SK-N-SH treated with all-trans-retinoic acid at 6 μM for 48 hours (cell line): ENCODE data around the gene GRAMD1B.

Source experiments
- ATAC-seq: fragments of 200-7000 bp; cut with Tn5 transposase; 3 replicates; pipeline ENCODE4 v1.9.1; 2020; ENCODE audit warnings: mild to moderate bottlenecking, moderate library complexity
- ARNTL ChIP-seq: fragments of 450-650 bp; formaldehyde crosslinking; IDR thresholded peaks from 2 replicates; pipeline ENCODE4 v1.5.0; 2020; ENCODE audit warnings: low read depth, mild to moderate bottlenecking, moderate library complexity, borderline replicate concordance
- CSDC2 ChIP-seq: fragments of 250-450 bp; sonication (Bioruptor Pico); IDR thresholded peaks from 2 replicates; pipeline ENCODE4 v1.5.0; 2020; ENCODE audit warnings: mild to moderate bottlenecking, moderate library complexity
- ESRRG ChIP-seq: fragments of 250-450 bp; sonication (Bioruptor Pico); IDR thresholded peaks from 2 replicates; pipeline ENCODE4 v1.6.1; 2021; ENCODE audit warnings: mild to moderate bottlenecking
- GLIS3 ChIP-seq: fragments of 250-450 bp; sonication (Bioruptor Pico); IDR thresholded peaks from 2 replicates; pipeline ENCODE4 v1.5.0; 2020; ENCODE audit warnings: mild to moderate bottlenecking, moderate library complexity
- ISL1 ChIP-seq: fragments of 250-450 bp; sonication (Bioruptor Pico); IDR thresholded peaks from 2 replicates; pipeline ENCODE4 v2.1.2; 2022; ENCODE audit warnings: mild to moderate bottlenecking, moderate library complexity
- RARB ChIP-seq: fragments of 250-450 bp; sonication (Bioruptor Pico); IDR thresholded peaks from 2 replicates; pipeline ENCODE4 v1.8.0; 2021; ENCODE audit warnings: mild to moderate bottlenecking, moderate library complexity
- TCF4 ChIP-seq: fragments of 250-450 bp; sonication (Bioruptor Pico); IDR thresholded peaks from 2 replicates; pipeline ENCODE4 v1.8.0; 2021; ENCODE audit warnings: mild to moderate bottlenecking, moderate library complexity, borderline replicate concordance
- TOX ChIP-seq: fragments of 250-450 bp; sonication (Bioruptor Pico); IDR thresholded peaks from 2 replicates; pipeline ENCODE4 v1.8.0; 2021; ENCODE audit warnings: mild to moderate bottlenecking, moderate library complexity, borderline replicate concordance
- ZC3H10 ChIP-seq: fragments of 250-450 bp; sonication (Bioruptor Pico); IDR thresholded peaks from 2 replicates; pipeline ENCODE4 v1.5.1; 2021; ENCODE audit warnings: mild to moderate bottlenecking, moderate library complexity
- ZFP3 ChIP-seq: fragments of 250-450 bp; sonication (Bioruptor Pico); IDR thresholded peaks from 2 replicates; pipeline ENCODE4 v1.5.0; 2020; ENCODE audit warnings: mild to moderate bottlenecking, moderate library complexity
- ZFP30 ChIP-seq: fragments of 450-650 bp; formaldehyde crosslinking; IDR thresholded peaks from 2 replicates; pipeline ENCODE4 v1.5.0; 2022; ENCODE audit warnings: mild to moderate bottlenecking, moderate library complexity
- ZNF565 ChIP-seq: fragments of 450-650 bp; formaldehyde crosslinking; conservative IDR thresholded peaks from 2 replicates; pipeline ENCODE4 v1.5.0; 2020; ENCODE audit warnings: low read depth, mild to moderate bottlenecking, moderate library complexity
- ZNF8 ChIP-seq: fragments of 450-650 bp; formaldehyde crosslinking; IDR thresholded peaks from 2 replicates; pipeline ENCODE4 v1.5.0; 2020; ENCODE audit warnings: mild to moderate bottlenecking, moderate library complexity
- TF ChIP-seq, protein P1 (sequence below): fragments of 250-450 bp; sonication (Bioruptor Pico); IDR thresholded peaks from 2 replicates; pipeline ENCODE4 v1.5.1; 2020; ENCODE audit warnings: low read depth, mild to moderate bottlenecking, moderate library complexity
- TF ChIP-seq, protein P2 (sequence below): fragments of 250-450 bp; sonication (Bioruptor Pico); IDR thresholded peaks from 2 replicates; pipeline ENCODE4 v1.8.0; 2020; ENCODE audit warnings: mild to moderate bottlenecking, moderate library complexity, borderline replicate concordance
- TF ChIP-seq, protein P3 (sequence below): fragments of 250-450 bp; sonication (Bioruptor Pico); IDR thresholded peaks from 2 replicates; pipeline ENCODE4 v1.5.1; 2021; ENCODE audit warnings: mild to moderate bottlenecking, moderate library complexity
- TF ChIP-seq, protein P4 (sequence below): fragments of 250-450 bp; sonication (Bioruptor Pico); IDR thresholded peaks from 2 replicates; pipeline ENCODE4 v1.8.0; 2021; ENCODE audit warnings: low read depth, mild to moderate bottlenecking, moderate library complexity, borderline replicate concordance
- TF ChIP-seq, protein P5 (sequence below): fragments of 250-450 bp; sonication (Bioruptor Pico); IDR thresholded peaks from 2 replicates; pipeline ENCODE4 v1.5.0; 2020; ENCODE audit warnings: mild to moderate bottlenecking, moderate library complexity

GRAMD1B gene

DNA sequence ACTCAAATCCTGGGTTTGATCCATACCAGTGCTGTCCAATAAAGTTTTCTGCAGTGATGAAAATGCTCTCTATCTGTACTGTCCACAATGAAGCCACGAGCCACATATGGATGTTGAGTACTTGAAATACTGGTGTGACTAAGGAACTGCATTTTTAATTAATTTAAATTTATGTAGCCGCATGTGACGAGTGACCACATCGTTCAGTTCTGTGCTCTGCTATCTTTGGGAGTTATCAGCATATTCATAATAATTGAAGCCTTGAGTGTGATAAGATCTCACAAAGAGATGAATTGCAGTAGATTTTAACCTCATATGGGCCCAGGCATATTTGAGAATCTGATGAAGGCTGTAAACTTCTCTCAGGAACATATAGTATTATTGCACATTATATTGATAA is 40.8 kb downstream of the GRAMD1B start:
- TF ChIP-seq, protein P1, sequence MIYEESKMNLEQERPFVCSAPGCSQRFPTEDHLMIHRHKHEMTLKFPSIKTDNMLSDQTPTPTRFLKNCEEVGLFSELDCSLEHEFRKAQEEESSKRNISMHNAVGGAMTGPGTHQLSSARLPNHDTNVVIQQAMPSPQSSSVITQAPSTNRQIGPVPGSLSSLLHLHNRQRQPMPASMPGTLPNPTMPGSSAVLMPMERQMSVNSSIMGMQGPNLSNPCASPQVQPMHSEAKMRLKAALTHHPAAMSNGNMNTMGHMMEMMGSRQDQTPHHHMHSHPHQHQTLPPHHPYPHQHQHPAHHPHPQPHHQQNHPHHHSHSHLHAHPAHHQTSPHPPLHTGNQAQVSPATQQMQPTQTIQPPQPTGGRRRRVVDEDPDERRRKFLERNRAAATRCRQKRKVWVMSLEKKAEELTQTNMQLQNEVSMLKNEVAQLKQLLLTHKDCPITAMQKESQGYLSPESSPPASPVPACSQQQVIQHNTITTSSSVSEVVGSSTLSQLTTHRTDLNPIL (CRISPR knock-in tag): 0 out of 2 replicates have a peak, but pooled peaks have one; percentile 20
- no peak for TF ChIP-seq ESRRG (CRISPR knock-in tag)
- TF ChIP-seq, all 23 proteins: peak for 1
- no peak for ATAC-seq

DNA sequence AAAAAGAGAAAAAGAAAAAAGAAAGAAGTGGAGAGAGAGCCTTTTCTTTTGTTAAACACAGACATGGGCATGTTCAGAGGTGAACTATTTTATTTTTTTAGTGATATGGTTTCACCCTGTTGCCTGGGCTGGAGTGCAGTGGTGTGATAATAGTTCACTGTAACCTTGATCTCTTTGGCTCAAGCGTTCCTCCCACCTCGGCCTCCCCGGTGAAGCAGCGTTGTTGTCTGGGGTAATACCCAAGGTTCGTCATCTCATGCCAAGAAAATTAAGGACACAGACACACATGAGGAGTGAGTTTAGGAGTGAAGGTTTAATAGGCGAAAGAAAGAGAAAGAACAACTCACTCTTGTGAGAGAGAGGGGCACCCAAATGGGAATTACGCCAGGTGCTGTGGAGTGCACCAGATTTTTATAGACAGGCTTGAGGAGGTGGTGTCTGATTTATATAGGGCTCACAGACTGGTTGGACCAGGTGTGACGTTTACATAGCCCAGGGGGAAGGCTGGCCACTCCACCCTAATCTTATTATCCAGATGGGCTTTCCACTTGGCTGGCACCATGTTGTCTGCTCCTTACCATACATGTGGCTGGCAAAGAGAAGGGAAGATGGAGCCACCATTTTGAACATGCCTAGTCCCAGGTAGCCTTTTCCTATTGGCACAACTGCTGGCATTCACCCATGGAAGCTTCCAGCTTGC is 42.3 kb downstream of the GRAMD1B start:
- TF ChIP-seq ZNF8 (CRISPR knock-in tag) (no peak), ZFP30 (CRISPR knock-in tag) (no peak), ARNTL (CRISPR knock-in tag) (no peak), ISL1 (CRISPR knock-in tag) (no peak), CSDC2 (CRISPR knock-in tag) (no peak)
- TF ChIP-seq, protein P2, sequence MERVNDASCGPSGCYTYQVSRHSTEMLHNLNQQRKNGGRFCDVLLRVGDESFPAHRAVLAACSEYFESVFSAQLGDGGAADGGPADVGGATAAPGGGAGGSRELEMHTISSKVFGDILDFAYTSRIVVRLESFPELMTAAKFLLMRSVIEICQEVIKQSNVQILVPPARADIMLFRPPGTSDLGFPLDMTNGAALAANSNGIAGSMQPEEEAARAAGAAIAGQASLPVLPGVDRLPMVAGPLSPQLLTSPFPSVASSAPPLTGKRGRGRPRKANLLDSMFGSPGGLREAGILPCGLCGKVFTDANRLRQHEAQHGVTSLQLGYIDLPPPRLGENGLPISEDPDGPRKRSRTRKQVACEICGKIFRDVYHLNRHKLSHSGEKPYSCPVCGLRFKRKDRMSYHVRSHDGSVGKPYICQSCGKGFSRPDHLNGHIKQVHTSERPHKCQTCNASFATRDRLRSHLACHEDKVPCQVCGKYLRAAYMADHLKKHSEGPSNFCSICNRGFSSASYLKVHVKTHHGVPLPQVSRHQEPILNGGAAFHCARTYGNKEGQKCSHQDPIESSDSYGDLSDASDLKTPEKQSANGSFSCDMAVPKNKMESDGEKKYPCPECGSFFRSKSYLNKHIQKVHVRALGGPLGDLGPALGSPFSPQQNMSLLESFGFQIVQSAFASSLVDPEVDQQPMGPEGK (CRISPR knock-in tag): no peak
- TF ChIP-seq, all 23 proteins: peak for 0
- ATAC-seq: no peak

DNA sequence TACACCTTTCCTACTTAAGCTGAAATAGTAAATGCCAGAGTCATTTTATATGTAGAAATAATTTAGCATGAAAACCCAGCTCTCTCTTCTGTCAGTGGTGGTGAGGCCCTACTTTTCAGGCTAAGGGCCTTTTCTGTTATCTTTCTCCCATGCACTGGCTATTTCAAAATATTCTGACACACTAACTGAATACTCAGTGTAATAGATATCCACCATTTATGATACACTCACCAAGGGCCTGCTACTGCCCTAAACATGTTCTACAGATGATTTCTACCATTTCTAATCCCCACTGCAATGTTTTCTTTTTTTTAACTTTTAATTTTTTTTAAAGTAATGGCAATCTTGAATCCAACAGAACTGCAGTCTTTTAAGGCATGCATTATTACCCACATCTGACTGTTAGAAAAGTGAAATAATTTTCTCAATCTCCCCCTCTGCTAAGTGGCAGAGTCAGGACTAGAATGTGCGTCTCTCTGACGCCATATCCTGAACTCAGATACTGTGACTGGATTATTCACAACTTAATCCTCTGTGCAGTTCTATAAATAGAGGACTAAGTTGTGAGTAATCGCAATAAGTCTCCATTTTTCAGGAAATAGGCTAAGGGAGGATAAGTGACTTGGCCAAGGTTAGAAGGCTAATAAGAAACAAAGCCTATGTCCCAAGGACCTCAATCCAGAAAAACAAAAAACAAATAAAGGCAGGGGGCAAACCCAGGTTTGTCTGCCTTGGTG is 44.0 kb downstream of the GRAMD1B start:
- ATAC-seq: peak; percentile 82
- TF ChIP-seq CSDC2 (CRISPR knock-in tag) (no peak), ZFP30 (CRISPR knock-in tag) (no peak), TCF4 (no peak), ZC3H10 (0 out of 2 replicates have a peak, but pooled peaks have one; percentile 61), ISL1 (CRISPR knock-in tag) (peak; percentile 26; the same call in 1 of the 2 replicates), TOX (CRISPR knock-in tag) (peak; percentile 62; the same call in 1 of the 2 replicates)

DNA sequence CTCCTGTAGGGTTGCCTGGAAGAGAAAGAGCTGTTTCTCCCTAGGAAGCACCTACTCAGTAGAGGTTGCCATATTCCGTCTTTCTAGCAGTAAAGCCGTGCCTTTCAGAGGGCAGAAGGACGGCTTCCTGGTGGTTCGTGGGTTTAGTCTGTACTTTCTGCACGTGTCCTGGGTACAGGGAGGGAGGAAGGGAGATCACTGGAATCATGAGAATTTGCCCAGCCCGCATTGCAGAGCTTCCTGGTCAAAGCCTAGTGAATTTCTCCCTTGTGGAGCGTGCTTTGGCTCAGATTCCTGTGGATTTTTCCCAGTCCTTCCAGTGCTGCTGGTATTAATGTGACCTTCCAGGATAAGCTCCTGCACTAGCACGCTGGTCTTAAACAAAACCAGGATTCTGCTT is 44.9 kb downstream of the GRAMD1B start:
- TF ChIP-seq RARB (CRISPR knock-in tag) (no peak), ARNTL (CRISPR knock-in tag) (no peak), TOX (CRISPR knock-in tag) (no peak), ZC3H10 (no peak), ZFP3 (CRISPR knock-in tag) (no peak), ZFP30 (CRISPR knock-in tag) (no peak), TCF4 (no peak), ZNF8 (CRISPR knock-in tag) (no peak), ZNF565 (CRISPR knock-in tag) (no peak), GLIS3 (CRISPR knock-in tag) (no peak)
- TF ChIP-seq, protein P3, sequence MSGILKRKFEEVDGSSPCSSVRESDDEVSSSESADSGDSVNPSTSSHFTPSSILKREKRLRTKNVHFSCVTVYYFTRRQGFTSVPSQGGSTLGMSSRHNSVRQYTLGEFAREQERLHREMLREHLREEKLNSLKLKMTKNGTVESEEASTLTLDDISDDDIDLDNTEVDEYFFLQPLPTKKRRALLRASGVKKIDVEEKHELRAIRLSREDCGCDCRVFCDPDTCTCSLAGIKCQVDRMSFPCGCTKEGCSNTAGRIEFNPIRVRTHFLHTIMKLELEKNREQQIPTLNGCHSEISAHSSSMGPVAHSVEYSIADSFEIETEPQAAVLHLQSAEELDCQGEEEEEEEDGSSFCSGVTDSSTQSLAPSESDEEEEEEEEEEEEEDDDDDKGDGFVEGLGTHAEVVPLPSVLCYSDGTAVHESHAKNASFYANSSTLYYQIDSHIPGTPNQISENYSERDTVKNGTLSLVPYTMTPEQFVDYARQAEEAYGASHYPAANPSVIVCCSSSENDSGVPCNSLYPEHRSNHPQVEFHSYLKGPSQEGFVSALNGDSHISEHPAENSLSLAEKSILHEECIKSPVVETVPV (CRISPR knock-in tag): no peak
- TF ChIP-seq, protein P2 (CRISPR knock-in tag): no peak
- TF ChIP-seq, protein P4, sequence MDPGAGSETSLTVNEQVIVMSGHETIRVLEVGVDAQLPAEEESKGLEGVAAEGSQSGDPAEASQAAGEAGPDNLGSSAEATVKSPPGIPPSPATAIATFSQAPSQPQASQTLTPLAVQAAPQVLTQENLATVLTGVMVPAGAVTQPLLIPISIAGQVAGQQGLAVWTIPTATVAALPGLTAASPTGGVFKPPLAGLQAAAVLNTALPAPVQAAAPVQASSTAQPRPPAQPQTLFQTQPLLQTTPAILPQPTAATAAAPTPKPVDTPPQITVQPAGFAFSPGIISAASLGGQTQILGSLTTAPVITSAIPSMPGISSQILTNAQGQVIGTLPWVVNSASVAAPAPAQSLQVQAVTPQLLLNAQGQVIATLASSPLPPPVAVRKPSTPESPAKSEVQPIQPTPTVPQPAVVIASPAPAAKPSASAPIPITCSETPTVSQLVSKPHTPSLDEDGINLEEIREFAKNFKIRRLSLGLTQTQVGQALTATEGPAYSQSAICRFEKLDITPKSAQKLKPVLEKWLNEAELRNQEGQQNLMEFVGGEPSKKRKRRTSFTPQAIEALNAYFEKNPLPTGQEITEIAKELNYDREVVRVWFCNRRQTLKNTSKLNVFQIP: no peak
- TF ChIP-seq, protein P5, sequence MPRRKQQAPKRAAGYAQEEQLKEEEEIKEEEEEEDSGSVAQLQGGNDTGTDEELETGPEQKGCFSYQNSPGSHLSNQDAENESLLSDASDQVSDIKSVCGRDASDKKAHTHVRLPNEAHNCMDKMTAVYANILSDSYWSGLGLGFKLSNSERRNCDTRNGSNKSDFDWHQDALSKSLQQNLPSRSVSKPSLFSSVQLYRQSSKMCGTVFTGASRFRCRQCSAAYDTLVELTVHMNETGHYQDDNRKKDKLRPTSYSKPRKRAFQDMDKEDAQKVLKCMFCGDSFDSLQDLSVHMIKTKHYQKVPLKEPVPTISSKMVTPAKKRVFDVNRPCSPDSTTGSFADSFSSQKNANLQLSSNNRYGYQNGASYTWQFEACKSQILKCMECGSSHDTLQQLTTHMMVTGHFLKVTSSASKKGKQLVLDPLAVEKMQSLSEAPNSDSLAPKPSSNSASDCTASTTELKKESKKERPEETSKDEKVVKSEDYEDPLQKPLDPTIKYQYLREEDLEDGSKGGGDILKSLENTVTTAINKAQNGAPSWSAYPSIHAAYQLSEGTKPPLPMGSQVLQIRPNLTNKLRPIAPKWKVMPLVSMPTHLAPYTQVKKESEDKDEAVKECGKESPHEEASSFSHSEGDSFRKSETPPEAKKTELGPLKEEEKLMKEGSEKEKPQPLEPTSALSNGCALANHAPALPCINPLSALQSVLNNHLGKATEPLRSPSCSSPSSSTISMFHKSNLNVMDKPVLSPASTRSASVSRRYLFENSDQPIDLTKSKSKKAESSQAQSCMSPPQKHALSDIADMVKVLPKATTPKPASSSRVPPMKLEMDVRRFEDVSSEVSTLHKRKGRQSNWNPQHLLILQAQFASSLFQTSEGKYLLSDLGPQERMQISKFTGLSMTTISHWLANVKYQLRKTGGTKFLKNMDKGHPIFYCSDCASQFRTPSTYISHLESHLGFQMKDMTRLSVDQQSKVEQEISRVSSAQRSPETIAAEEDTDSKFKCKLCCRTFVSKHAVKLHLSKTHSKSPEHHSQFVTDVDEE (CRISPR knock-in tag): no peak
- ATAC-seq: peak; percentile 10; the same call in 2 of the 3 replicates
